GM18508 (cell line): Measurements from ENCODE around the gene FAM124A.

Experiments used
- ATAC-seq: cut with Tn5 transposase; IDR thresholded peaks from one replicate; pipeline ENCODE4 v1.9.1; 2021; ENCODE audit warnings: moderate number of reproducible peaks; ENCODE audit not compliant: insufficient read depth, unreplicated experiment

Gene FAM124A

GRCh38 chr13:51291341-51291740 is 69.1 kb downstream of the FAM124A start:
- ATAC-seq = no peak

- ATAC-seq = no peak
Measured at GRCh38 chr13:51292000-51292565, 69.9 kb downstream of the FAM124A start.

- ATAC-seq = no peak
Measured at GRCh38 chr13:51297556-51297955, 75.4 kb downstream of the FAM124A start.

GRCh38 chr13:51298812-51299211 is 76.6 kb downstream of the FAM124A start:
- ATAC-seq = no peak

- ATAC-seq = no peak
Measured at GRCh38 chr13:51303063-51303552, 80.9 kb downstream of the FAM124A start.

- ATAC-seq = no peak
Measured at GRCh38 chr13:51303882-51304281, 81.7 kb downstream of the FAM124A start.

GRCh38 chr13:51305271-51305967 is 83.2 kb downstream of the FAM124A start:
- ATAC-seq = no peak

GRCh38 chr13:51308781-51309180 is 86.6 kb downstream of the FAM124A start:
- ATAC-seq = no peak

GRCh38 chr13:51311231-51311630 is 89.0 kb downstream of the FAM124A start:
- ATAC-seq = no peak

GRCh38 chr13:51311957-51312520 is 89.8 kb downstream of the FAM124A start:
- no peak for ATAC-seq

GRCh38 chr13:51313619-51314018 is 91.4 kb downstream of the FAM124A start:
- ATAC-seq = no peak

GRCh38 chr13:51317262-51317661 is 95.1 kb downstream of the FAM124A start:
- no peak for ATAC-seq

GRCh38 chr13:51318015-51318414 is 95.8 kb downstream of the FAM124A start:
- no peak for ATAC-seq

- no peak for ATAC-seq
Measured at GRCh38 chr13:51318876-51319275, 96.7 kb downstream of the FAM124A start.

- no peak for ATAC-seq
Measured at GRCh38 chr13:51321836-51322235, 99.6 kb downstream of the FAM124A start.

GRCh38 chr13:51322826-51323225 is 100.6 kb downstream of the FAM124A start:
- ATAC-seq = no peak

GRCh38 chr13:51323824-51324511 is 101.8 kb downstream of the FAM124A start:
- no peak for ATAC-seq

GRCh38 chr13:51324714-51325420 is 102.7 kb downstream of the FAM124A start:
- ATAC-seq = no peak

- no peak for ATAC-seq
Measured at GRCh38 chr13:51325837-51326236, 103.6 kb downstream of the FAM124A start.

GRCh38 chr13:51326777-51327176 is 104.6 kb downstream of the FAM124A start:
- no peak for ATAC-seq

- no peak for ATAC-seq
Measured at GRCh38 chr13:51327961-51328360, 105.8 kb downstream of the FAM124A start.
